ENCODE results near the gene BRK1.
"Not testable (repeated sequence)": the region's sequence is repeated elsewhere in the genome, so short reads cannot be mapped to it uniquely, and the experiment has no call there.

The BRK1 gene

GRCh38 chr3:10119376-10119775 lies 3.9 kb downstream of the BRK1 start:
- CTCF ChIA-PET, result no interaction called here
- POLR2A ChIA-PET, result no interaction called here
- no peak for DNase-seq (ENCODE audit: extremely low spot score)
- TF ChIP-seq HDGF (IDR thresholded peaks at IDR 0.05; ENCODE audit: borderline replicate concordance) (no peak), NFRKB (IDR thresholded peaks at IDR 0.05) (no peak), FOXK2 (IDR thresholded peaks at IDR 0.05) (no peak), ELF4 (IDR thresholded peaks at IDR 0.05) (no peak), FOXM1 (IDR thresholded peaks at IDR 0.05; ENCODE audit: borderline replicate concordance) (no peak), CTBP1 (IDR thresholded peaks at IDR 0.05; ENCODE audit: borderline replicate concordance) (no peak), ZNF384 (IDR thresholded peaks at IDR 0.05) (no peak), LEF1 (IDR thresholded peaks at IDR 0.05; ENCODE audit: borderline replicate concordance) (no peak), BHLHE40 (IDR thresholded peaks at IDR 0.05; ENCODE audit: borderline replicate concordance) (no peak), FOXA1 (IDR thresholded peaks at IDR 0.05) (no peak), TARDBP (IDR thresholded peaks at IDR 0.05) (no peak), SUZ12 (IDR thresholded peaks at IDR 0.05) (no peak), ARNT (IDR thresholded peaks at IDR 0.05) (no peak)

GRCh38 chr3:10121064-10121463 lies 5.6 kb downstream of the BRK1 start:
- no peak for DNase-seq (ENCODE audit: extremely low spot score)
- ChIA-PET CTCF (interaction anchor here (0.7 kb wide), 1 partner anchor 405 kb away, joined by 3 read pairs; no protein-coding TSS in a partner anchor), POLR2A (no interaction called here)
- TF ChIP-seq HDGF (IDR thresholded peaks at IDR 0.05; ENCODE audit: borderline replicate concordance), result no peak
- TF ChIP-seq SP1 (IDR thresholded peaks at IDR 0.05), result no peak
- TF ChIP-seq CTBP1 (IDR thresholded peaks at IDR 0.05; ENCODE audit: borderline replicate concordance), result no peak
- no peak for TF ChIP-seq LEF1 (IDR thresholded peaks at IDR 0.05; ENCODE audit: borderline replicate concordance)
- no peak for TF ChIP-seq FOXA1 (IDR thresholded peaks at IDR 0.05)
- TF ChIP-seq ARNT (IDR thresholded peaks at IDR 0.05), result no peak

- POLR2A ChIA-PET, result interaction anchor here (0.7 kb wide), 1 partner anchor 19 kb away, joined by 3 read pairs; the partner anchor contains the start of gene VHL
- no peak for DNase-seq (ENCODE audit: extremely low spot score)
- CTCF ChIA-PET, result interaction anchor here (0.6 kb wide), 1 partner anchor 30 kb away, joined by 3 read pairs; no protein-coding TSS in a partner anchor
- TF ChIP-seq ZNF384 (IDR thresholded peaks at IDR 0.05) (no peak), SUZ12 (IDR thresholded peaks at IDR 0.05) (no peak), FOXA1 (IDR thresholded peaks at IDR 0.05) (no peak), FOXM1 (IDR thresholded peaks at IDR 0.05; ENCODE audit: borderline replicate concordance) (no peak), BHLHE40 (IDR thresholded peaks at IDR 0.05; ENCODE audit: borderline replicate concordance) (no peak), FOXK2 (IDR thresholded peaks at IDR 0.05) (no peak), L3MBTL2 (conservative IDR thresholded peaks at IDR 0.05) (no peak), TARDBP (IDR thresholded peaks at IDR 0.05) (no peak), SP1 (IDR thresholded peaks at IDR 0.05) (no peak), CTBP1 (IDR thresholded peaks at IDR 0.05; ENCODE audit: borderline replicate concordance) (no peak), HDGF (IDR thresholded peaks at IDR 0.05; ENCODE audit: borderline replicate concordance) (no peak), NFRKB (IDR thresholded peaks at IDR 0.05) (no peak), PKNOX1 (IDR thresholded peaks at IDR 0.05) (no peak), ARNT (IDR thresholded peaks at IDR 0.05) (no peak), ELF4 (IDR thresholded peaks at IDR 0.05) (no peak), LEF1 (IDR thresholded peaks at IDR 0.05; ENCODE audit: borderline replicate concordance) (no peak)
Observed at GRCh38 chr3:10122724-10123123, 7.2 kb downstream of the BRK1 start.

- POLR2A ChIA-PET; CTCF ChIA-PET; DNase-seq (ENCODE audit: extremely low spot score): not testable (repeated sequence)
Observed at GRCh38 chr3:10135872-10136271, 20.4 kb downstream of the BRK1 start.

GRCh38 chr3:10136426-10137005 lies 21.0 kb downstream of the BRK1 start:
- ChIA-PET CTCF (no interaction called here), POLR2A (no interaction called here)
- DNase-seq (ENCODE audit: extremely low spot score), result no peak
- TF ChIP-seq LEF1 (IDR thresholded peaks at IDR 0.05; ENCODE audit: borderline replicate concordance) (no peak), SUZ12 (IDR thresholded peaks at IDR 0.05) (no peak), ELF4 (IDR thresholded peaks at IDR 0.05) (no peak), HDGF (IDR thresholded peaks at IDR 0.05; ENCODE audit: borderline replicate concordance) (no peak), SP1 (IDR thresholded peaks at IDR 0.05) (no peak), PKNOX1 (IDR thresholded peaks at IDR 0.05) (no peak), BHLHE40 (IDR thresholded peaks at IDR 0.05; ENCODE audit: borderline replicate concordance) (no peak)

- ChIA-PET POLR2A (no interaction called here), CTCF (interaction anchor here (0.7 kb wide), 1 partner anchor 420 kb away, joined by 3 read pairs; no protein-coding TSS in a partner anchor)
- no peak for DNase-seq (ENCODE audit: extremely low spot score)
- TF ChIP-seq FOXK2 (IDR thresholded peaks at IDR 0.05), result no peak
- TF ChIP-seq SP1 (IDR thresholded peaks at IDR 0.05), result no peak
- no peak for TF ChIP-seq HDGF (IDR thresholded peaks at IDR 0.05; ENCODE audit: borderline replicate concordance)
- no peak for TF ChIP-seq NFRKB (IDR thresholded peaks at IDR 0.05)
- TF ChIP-seq L3MBTL2 (conservative IDR thresholded peaks at IDR 0.05), result no peak
- TF ChIP-seq TARDBP (IDR thresholded peaks at IDR 0.05), result no peak
- TF ChIP-seq PKNOX1 (IDR thresholded peaks at IDR 0.05), result no peak
- TF ChIP-seq ZNF384 (IDR thresholded peaks at IDR 0.05), result no peak
- TF ChIP-seq BHLHE40 (IDR thresholded peaks at IDR 0.05; ENCODE audit: borderline replicate concordance), result no peak
- TF ChIP-seq ARNT (IDR thresholded peaks at IDR 0.05), result no peak
- TF ChIP-seq FOXA1 (IDR thresholded peaks at IDR 0.05), result no peak
- TF ChIP-seq SUZ12 (IDR thresholded peaks at IDR 0.05), result no peak
- no peak for TF ChIP-seq LEF1 (IDR thresholded peaks at IDR 0.05; ENCODE audit: borderline replicate concordance)
- no peak for TF ChIP-seq ELF4 (IDR thresholded peaks at IDR 0.05)
- TF ChIP-seq CTBP1 (IDR thresholded peaks at IDR 0.05; ENCODE audit: borderline replicate concordance), result no peak
- no peak for TF ChIP-seq FOXM1 (IDR thresholded peaks at IDR 0.05; ENCODE audit: borderline replicate concordance)
Observed at GRCh38 chr3:10137178-10137577, 21.7 kb downstream of the BRK1 start.

All from HEK293T (cell line).